Astrocyte (in vitro differentiated cells and primary cell): ENCODE data around the gene COQ8A. TPM values are rescaled to one million over a fixed set of nuclear protein-coding genes. Genes with fewer than 3 reads are reported as not detected.

Source experiments
- DNase-seq: peaks from one replicate; pipeline ENCODE4 v3.0.0-alpha.2; 2010; ENCODE audit warnings: low read depth
- FAIRE-seq: peaks from 2 replicates; lab custom pipeline; 2011; peaks lifted over from hg19 to GRCh38; lab: Jason Lieb, UNC
- H2AFZ ChIP-seq: 2 replicates; pipeline ENCODE4 v1.6.0; 2012; ENCODE audit warnings: low read depth, low read length, inconsistent platforms
- H3K27ac ChIP-seq: 2 replicates; pipeline ENCODE4 v1.5.1; 2011; ENCODE audit warnings: low read depth, low read length, inconsistent platforms
- H3K27me3 ChIP-seq: 2 replicates; pipeline ENCODE4 v1.6.0; 2011; ENCODE audit warnings: low read length, inconsistent platforms; ENCODE audit not compliant: insufficient read depth
- H3K36me3 ChIP-seq: 2 replicates; pipeline ENCODE4 v1.5.1; 2011; ENCODE audit warnings: low read length, inconsistent platforms; ENCODE audit not compliant: insufficient read depth
- H3K4me1 ChIP-seq: 2 replicates; pipeline ENCODE4 v1.5.1; 2011; ENCODE audit warnings: low read length, inconsistent platforms; ENCODE audit not compliant: insufficient read depth
- H3K4me2 ChIP-seq: 2 replicates; pipeline ENCODE4 v1.6.0; 2012; ENCODE audit warnings: low read length, inconsistent platforms
- H3K4me3 ChIP-seq: 2 replicates; pipeline ENCODE4 v1.5.1; 2011; ENCODE audit warnings: low read depth, mild to moderate bottlenecking, low read length, inconsistent platforms; ENCODE audit not compliant: insufficient read depth
- H3K79me2 ChIP-seq: 2 replicates; pipeline ENCODE4 v1.6.0; 2012; ENCODE audit warnings: mild to moderate bottlenecking, low read length, inconsistent platforms; ENCODE audit not compliant: insufficient read depth
- H3K9ac ChIP-seq: 2 replicates; pipeline ENCODE4 v1.6.0; 2012; ENCODE audit warnings: mild to moderate bottlenecking, low read length, inconsistent platforms
- H3K9me3 ChIP-seq: 2 replicates; pipeline ENCODE4 v1.5.1; 2012; ENCODE audit warnings: low read depth, mild to moderate bottlenecking, low read length, inconsistent platforms; ENCODE audit not compliant: insufficient read depth
- H4K20me1 ChIP-seq: 2 replicates; pipeline ENCODE4 v1.6.0; 2012; ENCODE audit warnings: low read length, inconsistent platforms; ENCODE audit not compliant: insufficient read depth
- H3K27ac Mint-ChIP-seq: one replicate; pipeline ENCODE4 v1.8.0; 2021; ENCODE audit warnings: mild to moderate bottlenecking, mixed read lengths; ENCODE audit not compliant: unreplicated experiment
- H3K27me3 Mint-ChIP-seq: one replicate; pipeline ENCODE4 v1.8.0; 2021; ENCODE audit warnings: low read depth, mixed read lengths; ENCODE audit not compliant: unreplicated experiment
- H3K36me3 Mint-ChIP-seq: one replicate; pipeline ENCODE4 v1.8.0; 2021; ENCODE audit warnings: low read depth, mixed read lengths; ENCODE audit not compliant: unreplicated experiment
- H3K4me1 Mint-ChIP-seq: one replicate; pipeline ENCODE4 v1.8.0; 2021; ENCODE audit warnings: low read depth, mixed read lengths; ENCODE audit not compliant: unreplicated experiment
- H3K4me3 Mint-ChIP-seq: one replicate; pipeline ENCODE4 v1.8.0; 2021; ENCODE audit warnings: mild to moderate bottlenecking, moderate library complexity, mixed read lengths; ENCODE audit not compliant: unreplicated experiment
- H3K9me3 Mint-ChIP-seq: one replicate; pipeline ENCODE4 v1.8.0; 2021; ENCODE audit warnings: mild to moderate bottlenecking, mixed read lengths; ENCODE audit not compliant: unreplicated experiment
- CTCF ChIP-seq: IDR thresholded peaks from 2 replicates; pipeline ENCODE4 v1.5.1; 2011; ENCODE audit warnings: low read depth, mild to moderate bottlenecking, inconsistent platforms, low read length, moderate library complexity; ENCODE audit not compliant: insufficient read depth
- EZH2 ChIP-seq: IDR thresholded peaks from 2 replicates; pipeline ENCODE4 v1.6.1; 2012; ENCODE audit warnings: mild to moderate bottlenecking, low read length, inconsistent platforms; ENCODE audit not compliant: insufficient read depth
- total RNA-seq: library from RNA; stranded (reverse); gene quantifications from 2 replicates; pipeline ENCODE4 v1.2.1, GENCODE V29; 2021

Gene COQ8A
- total RNA-seq, 1 donor from 2014 or later: 8.2 TPM

- Histone ChIP-seq H3K9ac (no peak overlapping the region), H3K27ac (no peak overlapping the region), H3K36me3 (no peaks in the 10 kb centered on the region), H4K20me1 (no peaks in the 10 kb centered on the region), H3K4me1 (no peaks in the 10 kb centered on the region), H3K79me2 (no peaks in the 10 kb centered on the region), H3K4me3 (no peak overlapping the region), H3K9me3 (no peaks in the 10 kb centered on the region), H3K4me2 (no peak overlapping the region), H2AFZ (no peak overlapping the region), H3K27me3 (no peaks in the 10 kb centered on the region)
- Mint-ChIP-seq H3K9me3 (peaks cover 4% of the 10 kb centered on the region), H3K27ac (no peak overlapping the region), H3K4me3 (no peak overlapping the region), H3K27me3 (no peaks in the 10 kb centered on the region), H3K4me1 (no peaks in the 10 kb centered on the region), H3K36me3 (peaks cover 3% of the 10 kb centered on the region)
- no peak for DNase-seq
- FAIRE-seq: no peak
- no peak for TF ChIP-seq EZH2
- TF ChIP-seq CTCF: no peak
Observed at GRCh38 chr1:226964611-226965486, 24.8 kb downstream of the COQ8A start.

DNA sequence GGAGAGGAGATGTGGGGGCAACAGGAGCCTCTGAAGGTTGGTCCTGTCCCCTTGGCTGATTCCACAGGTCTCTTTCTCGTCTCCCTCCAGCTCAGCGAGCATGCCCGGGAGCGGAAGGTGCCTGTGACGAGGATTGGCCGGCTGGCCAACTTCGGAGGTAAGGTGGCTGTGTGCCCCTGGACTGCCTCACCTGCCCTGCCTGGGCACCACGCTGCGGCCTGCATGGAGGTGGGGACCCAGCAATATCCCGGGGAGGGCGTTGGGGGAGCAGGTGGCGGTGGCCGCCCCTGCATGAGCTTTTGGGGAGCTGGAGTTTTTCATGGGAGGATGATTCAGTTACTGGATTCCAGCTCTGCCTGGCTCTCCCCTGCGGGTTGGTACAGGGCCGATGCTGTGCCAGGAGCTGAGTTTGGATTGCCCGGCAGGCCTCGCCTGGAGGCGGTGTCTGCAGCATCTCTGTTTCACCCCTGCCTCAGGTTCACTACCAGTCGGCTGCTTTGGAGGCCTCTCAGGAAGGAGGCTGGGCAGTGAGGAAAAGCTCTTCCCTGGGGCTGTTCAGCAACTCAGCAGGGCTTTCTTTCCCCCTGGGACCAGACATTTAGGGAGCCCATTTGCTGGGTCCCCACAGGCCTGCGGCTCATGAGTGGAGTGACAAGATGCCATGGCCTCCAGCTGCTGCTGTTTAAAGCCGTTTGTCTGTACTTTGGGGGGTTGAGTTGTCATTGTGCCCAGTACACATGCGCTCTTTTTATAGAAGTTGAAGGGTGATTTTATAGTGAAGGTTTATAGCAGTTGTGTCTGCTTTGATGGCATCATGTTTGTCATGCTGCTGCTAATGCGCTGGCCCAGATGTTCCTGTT lies 25.7 kb downstream of the COQ8A start:
- H3K4me3 Mint-ChIP-seq: no peak overlapping the region

More for the DNA sequence above, 25.7 kb downstream of the COQ8A start:
- Histone ChIP-seq H3K27ac (no peak overlapping the region), H4K20me1 (no peaks in the 10 kb centered on the region), H3K79me2 (no peaks in the 10 kb centered on the region), H3K9me3 (no peaks in the 10 kb centered on the region), H2AFZ (no peak overlapping the region), H3K4me2 (no peak overlapping the region), H3K36me3 (no peaks in the 10 kb centered on the region), H3K4me3 (no peak overlapping the region), H3K27me3 (no peaks in the 10 kb centered on the region), H3K9ac (no peak overlapping the region), H3K4me1 (no peaks in the 10 kb centered on the region)
- Mint-ChIP-seq H3K27me3 (no peaks in the 10 kb centered on the region), H3K9me3 (peaks cover 4% of the 10 kb centered on the region), H3K4me1 (no peaks in the 10 kb centered on the region), H3K27ac (no peak overlapping the region), H3K36me3 (peaks cover 3% of the 10 kb centered on the region)
- DNase-seq: no peak
- no peak for FAIRE-seq
- no peak for TF ChIP-seq EZH2
- no peak for TF ChIP-seq CTCF
